SK-N-SH (cell line): ENCODE data around the gene PPP1R15B.

Experiments
- RXRA ChIP-seq: IDR thresholded peaks from 2 replicates; pipeline ENCODE4 v1.4.0; 2012; ENCODE audit warnings: low read depth, mild to moderate bottlenecking, borderline replicate concordance
- SIN3A ChIP-seq: IDR thresholded peaks from 2 replicates; pipeline ENCODE4 v1.6.1; 2012; ENCODE audit warnings: low read depth, mild to moderate bottlenecking, low read length, moderate library complexity, borderline replicate concordance
- TF ChIP-seq, protein P1 (sequence below): IDR thresholded peaks from 2 replicates; pipeline ENCODE4 v1.4.0; 2012; ENCODE audit warnings: low read depth

DNA sequence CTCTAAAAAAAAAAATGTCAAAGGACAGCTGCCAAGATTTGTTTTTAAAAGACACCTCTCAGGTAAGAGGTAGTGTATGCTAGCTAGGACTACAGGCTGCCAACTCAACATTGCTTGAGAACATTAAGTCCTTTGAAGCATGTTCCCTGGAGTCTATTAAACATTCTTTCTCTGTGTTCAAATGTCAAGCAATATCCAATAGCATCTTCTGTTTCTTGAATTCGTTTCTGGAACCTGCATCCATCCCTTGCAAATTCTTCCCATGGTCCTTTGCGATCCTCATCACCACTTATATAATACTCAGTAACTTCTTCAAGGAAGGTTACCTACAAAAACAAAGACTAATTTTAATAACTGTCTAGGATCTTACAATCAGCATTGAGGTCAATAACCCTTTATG lies 5.6 kb downstream of the PPP1R15B start:
- no peak for TF ChIP-seq SIN3A
- TF ChIP-seq, protein P1, sequence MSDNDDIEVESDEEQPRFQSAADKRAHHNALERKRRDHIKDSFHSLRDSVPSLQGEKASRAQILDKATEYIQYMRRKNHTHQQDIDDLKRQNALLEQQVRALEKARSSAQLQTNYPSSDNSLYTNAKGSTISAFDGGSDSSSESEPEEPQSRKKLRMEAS, result no peak
- TF ChIP-seq RXRA, result no peak
